AG04449 (cell line): Measurements from ENCODE around the gene PITPNB.

Source experiments
- CTCF ChIA-PET: fragments of 350-600 bp; formaldehyde crosslinking; extraction: SDS; loops from one replicate; lab custom pipeline; 2021; ENCODE audit warnings: antibody characterized with exemption; lab: Yijun Ruan, JAX
- POLR2A ChIA-PET: fragments of 400-600, 350-600 bp; formaldehyde crosslinking; extraction: SDS; loops from one replicate; lab custom pipeline; 2020; ENCODE audit warnings: antibody characterized with exemption, inconsistent platforms; lab: Yijun Ruan, JAX
- DNase-seq: peaks from one replicate; pipeline ENCODE4 v3.0.0-alpha.2; 2010; ENCODE audit warnings: low read depth, low spot score
- H3K4me3 ChIP-seq: 2 replicates; pipeline ENCODE4 v1.5.1; 2011; ENCODE audit warnings: low read depth, mild to moderate bottlenecking, control low read depth, low read length
- CTCF ChIP-seq: IDR thresholded peaks from one replicate; pipeline ENCODE4 v1.5.1; 2011; ENCODE audit warnings: mild to moderate bottlenecking, moderate library complexity, low read length, control low read depth, inconsistent platforms; ENCODE audit not compliant: insufficient read depth; ENCODE audit errors: missing control alignments

Gene PITPNB

DNA sequence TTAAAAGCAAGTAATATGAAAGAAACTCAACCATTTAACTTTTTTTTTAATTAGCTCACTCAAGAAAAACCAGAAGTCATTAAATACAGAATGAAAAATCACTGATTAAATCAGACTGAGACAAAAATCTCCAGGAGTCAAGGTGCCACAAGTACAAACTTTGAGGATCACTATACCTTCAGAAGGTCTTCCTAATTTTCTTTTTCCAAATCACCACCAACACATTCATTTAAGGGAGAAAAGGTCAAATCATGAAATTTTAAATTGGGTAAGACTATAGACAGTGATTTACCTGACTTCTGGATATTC is 32.3 kb downstream of the PITPNB start:
- POLR2A ChIA-PET, result interaction anchor here (0.5 kb wide), 1 partner anchor 743 kb away, joined by 3 read pairs; no protein-coding TSS in a partner anchor
- CTCF ChIA-PET, result interaction anchor here (0.8 to 20.7 kb wide), 21 partner anchors 9 to 1130 kb away, joined by 3 to 514 read pairs (median 6); no protein-coding TSS in a partner anchor

DNA sequence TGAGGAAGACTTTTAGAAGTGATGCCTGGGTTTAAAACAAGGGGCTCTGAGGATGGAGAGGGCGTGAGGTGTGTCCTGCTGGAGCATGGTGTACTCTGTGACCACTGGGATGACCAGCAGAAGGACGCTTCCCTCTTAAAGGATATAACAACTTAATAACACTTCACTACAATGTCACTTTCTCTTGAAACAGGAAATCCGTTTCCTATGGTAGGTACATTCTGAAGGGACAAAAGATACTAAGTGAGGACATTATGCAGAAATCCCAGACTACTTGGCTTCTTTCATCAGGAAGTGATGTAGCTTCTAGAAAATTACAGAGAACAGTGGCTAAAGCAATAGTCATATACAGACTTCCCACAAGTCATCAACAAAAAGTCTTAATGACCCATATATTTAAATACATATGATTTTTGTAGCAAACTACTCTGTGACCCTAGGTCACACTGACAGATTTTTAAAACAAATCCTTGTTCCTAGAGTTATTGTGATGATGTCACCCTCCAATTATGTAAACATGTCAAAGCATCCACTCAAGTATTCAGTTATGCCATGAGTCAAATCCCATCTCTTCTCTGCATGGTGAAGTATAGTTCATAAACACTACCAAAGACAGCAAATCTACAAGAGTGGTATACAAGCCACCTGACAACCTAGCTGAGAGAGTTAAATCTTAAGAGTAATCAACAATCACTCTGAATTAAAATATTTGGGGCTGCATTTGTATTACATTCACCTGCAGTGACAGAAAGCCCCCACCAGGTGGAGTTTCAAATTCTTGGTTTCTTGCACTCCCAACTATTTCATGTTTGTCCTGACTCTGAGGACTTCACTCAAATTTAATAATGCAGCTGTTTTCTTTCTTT is 32.8 kb downstream of the PITPNB start:
- POLR2A ChIA-PET, result interaction anchor here (0.5 kb wide), 1 partner anchor 742 kb away, joined by 3 read pairs; no protein-coding TSS in a partner anchor
- CTCF ChIA-PET, result interaction anchor here (0.8 to 20.7 kb wide), 25 partner anchors 9 to 1130 kb away, joined by 3 to 514 read pairs (median 4); no protein-coding TSS in a partner anchor
- no peak overlapping the region for H3K4me3 ChIP-seq
- peak; percentile 45 for TF ChIP-seq CTCF
- DNase-seq, result peak; percentile 59

More for the DNA sequence above, 32.3 kb downstream of the PITPNB start:
- TF ChIP-seq CTCF, result no peak
- H3K4me3 ChIP-seq, result no peak overlapping the region
- no peak for DNase-seq

GRCh38 chr22:27883656-27884350 is 35.3 kb downstream of the PITPNB start:
- POLR2A ChIA-PET, result no interaction called here

GRCh38 chr22:27882507-27883290 is 36.4 kb downstream of the PITPNB start:
- H3K4me3 ChIP-seq, result no peak overlapping the region
- TF ChIP-seq CTCF, result no peak
- DNase-seq, result no peak
- CTCF ChIA-PET, result interaction anchor here (0.7 to 20.7 kb wide), 12 partner anchors 8 to 1203 kb away, joined by 3 to 514 read pairs (median 4); no protein-coding TSS in a partner anchor
- POLR2A ChIA-PET, result interaction anchor here (0.7 kb wide), 1 partner anchor 1445 kb away, joined by 3 read pairs; no protein-coding TSS in a partner anchor

More at GRCh38 chr22:27883656-27884350, 35.3 kb downstream of the PITPNB start:
- CTCF ChIA-PET, result interaction anchor here (0.7 to 20.7 kb wide), 10 partner anchors 9 to 1204 kb away, joined by 3 to 514 read pairs (median 6); no protein-coding TSS in a partner anchor
- no peak for DNase-seq
- no peak overlapping the region for H3K4me3 ChIP-seq
- TF ChIP-seq CTCF, result no peak

- ChIA-PET POLR2A (no interaction called here), CTCF (interaction anchor here (0.7 to 20.7 kb wide), 29 partner anchors 8 to 1055 kb away, joined by 3 to 514 read pairs (median 4); partner anchors contain the start of gene PITPNB)
- DNase-seq, result no peak
- no peak for TF ChIP-seq CTCF
- no peak overlapping the region for H3K4me3 ChIP-seq
These were observed 37.6 kb downstream of the PITPNB start for GRCh38 chr22:27881421-27881820.
